ENCODE data around the gene SAFB2. TPM values are rescaled to one million over a fixed set of nuclear protein-coding genes. Genes with fewer than 3 reads are reported as not detected.

SAFB2 gene
- total and polyA plus RNA-seq, 2 donors (not counting 3 experiments of a cell fraction or from before 2014, with no cell fraction given): 24.6 to 85.9 TPM

- no peak for DNase-seq (ENCODE audit: low read depth, low spot score)
- TF ChIP-seq JUN (IDR thresholded peaks at IDR 0.05; ENCODE audit: borderline replicate concordance, insufficient read depth, insufficient read length, low read depth) (no peak), POLR2AphosphoS5 (IDR thresholded peaks at IDR 0.05; ENCODE audit: insufficient read depth, low read depth, low read length) (no peak), GATA2 (IDR thresholded peaks at IDR 0.05; ENCODE audit: insufficient read depth, insufficient read length, low read depth, low read length) (no peak), MYC (IDR thresholded peaks at IDR 0.05; ENCODE audit: low read depth, low read length) (no peak), MAX (IDR thresholded peaks at IDR 0.05; ENCODE audit: insufficient read depth, insufficient read length) (no peak), EZH2 (IDR thresholded peaks at IDR 0.05; ENCODE audit: borderline replicate concordance, low read depth, low read length, severe bottlenecking) (no peak), CTCF (IDR thresholded peaks at IDR 0.05; ENCODE audit: extremely low read depth in 1 of 2, insufficient read depth in 1 of 2, low read depth in 1 of 2, low read length in 2 of 2) (no peak), POLR2A (IDR thresholded peaks at IDR 0.05; ENCODE audit: low read depth, low read length) (no peak), FOS (IDR thresholded peaks at IDR 0.05; ENCODE audit: borderline replicate concordance, insufficient read depth, low read length) (no peak)
- H3K27ac ChIP-seq (ENCODE audit: insufficient read depth, low read depth, low read length): no peak overlapping the region
- peaks cover 26 to 37% of the 10 kb centered on the region in 2 experiments for H3K36me3 ChIP-seq (ENCODE audit: control insufficient read depth in 2 of 2, extremely low read depth in 1 of 2, insufficient read depth in 2 of 2, low read length in 2 of 2)
- intact Hi-C loops (cut with micrococcal nuclease) (loop anchor here (10.0 kb wide), 1 partner anchor 539 kb away; no protein-coding TSS in a partner anchor), dilution Hi-C loops (cut with MboI; ENCODE audit: extremely low pct_ligation_motif_present, low sequenced_read_pairs) (no loop called here)
- no peaks in the 10 kb centered on the region for H3K27me3 ChIP-seq (ENCODE audit: control insufficient read depth in 2 of 2, insufficient read depth in 2 of 2, low read length in 2 of 2)
- H3K9me3 ChIP-seq (replicated peaks; ENCODE audit: control insufficient read depth, insufficient read depth, low read length): no peaks in the 10 kb centered on the region
- peaks cover 3% of the 10 kb centered on the region for H4K20me1 ChIP-seq (replicated peaks; ENCODE audit: control insufficient read depth, extremely low read depth, insufficient read depth, low read length)
- no peak overlapping the region for H3K9ac ChIP-seq (replicated peaks; ENCODE audit: extremely low read depth, insufficient read depth, low read length)
- CTCF ChIA-PET: no interaction called here
- FAIRE-seq: no peak
- no peak overlapping the region for H3K4me2 ChIP-seq (ENCODE audit: insufficient read depth, low read length)
- POLR2A ChIA-PET: no interaction called here
- peaks cover 67% of the 10 kb centered on the region for H3K79me2 ChIP-seq (ENCODE audit: control insufficient read depth, insufficient read depth, low read length)
- BruUV-seq (replicated peaks): no TSS peak
- no peaks in the 10 kb centered on the region for H3K4me1 ChIP-seq (ENCODE audit: control insufficient read depth, extremely low read depth, insufficient read depth, low read length)
- H3K9me1 ChIP-seq (replicated peaks; ENCODE audit: control insufficient read depth, extremely low read depth, insufficient read depth, low read length): no peaks in the 10 kb centered on the region
- no peak overlapping the region for H3K4me3 ChIP-seq (replicated peaks in 1 of 3; ENCODE audit: insufficient read depth in 1 of 3, low read depth in 1 of 3, low read length in 3 of 3)
- no peak overlapping the region for H2AFZ ChIP-seq (ENCODE audit: low read depth, low read length)
Measured at GRCh38 chr19:5645409-5645808, 22.8 kb upstream of the SAFB2 start.

Measured in endothelial cell of umbilical vein (primary cell).